Keratinocyte (primary cell): ENCODE measurements around the gene POLR1C. TPM values are rescaled to one million over a fixed set of nuclear protein-coding genes. Genes with fewer than 3 reads are reported as not detected.
"Not testable (repeated sequence)": the region's sequence is repeated elsewhere in the genome, so short reads cannot be mapped to it uniquely, and the experiment has no call there.

Source experiments
- DNase-seq: peaks from one replicate; pipeline ENCODE4 v3.0.0-alpha.2; 2011; ENCODE audit warnings: low read depth, missing footprints, low spot score
- FAIRE-seq: peaks from 2 replicates; lab custom pipeline; 2011; peaks lifted over from hg19 to GRCh38; lab: Jason Lieb, UNC
- H2AFZ ChIP-seq: 2 replicates; pipeline ENCODE4 v1.6.0; 2012; ENCODE audit warnings: low read length, control low read depth, inconsistent platforms; ENCODE audit not compliant: control insufficient read depth
- H3K27ac ChIP-seq: 2 replicates; pipeline ENCODE4 v1.5.1; 2011; ENCODE audit warnings: low read length; ENCODE audit not compliant: control insufficient read depth, insufficient read depth
- H3K27me3 ChIP-seq: 3 replicates; pipeline ENCODE4 v1.6.0; 2011; ENCODE audit warnings: low read length; ENCODE audit not compliant: control insufficient read depth, insufficient read depth; ENCODE audit errors: extremely low read depth
- H3K36me3 ChIP-seq, 2 experiments: 2 replicates in 1 of 2; 3 replicates in 1 of 2; pipeline ENCODE4 v1.5.1; 2011; ENCODE audit warnings: low read length in 2 of 2, mild to moderate bottlenecking in 1 of 2; ENCODE audit not compliant: control insufficient read depth in 2 of 2, insufficient read depth in 2 of 2; ENCODE audit errors: extremely low read depth in 1 of 2
- H3K4me1 ChIP-seq: 3 replicates; pipeline ENCODE4 v1.5.1; 2011; ENCODE audit warnings: low read length; ENCODE audit not compliant: control insufficient read depth, insufficient read depth; ENCODE audit errors: extremely low read depth
- H3K4me2 ChIP-seq: 3 replicates; pipeline ENCODE4 v1.6.0; 2011; ENCODE audit warnings: low read depth, low read length; ENCODE audit not compliant: control insufficient read depth, insufficient read depth; ENCODE audit errors: extremely low read depth
- H3K4me3 ChIP-seq, 3 experiments: fragments of 200-600 bp in 1 of 3; sonication (generic) in 1 of 3; 2 replicates in 2 of 3; 3 replicates in 1 of 3; pipeline ENCODE4 v1.5.1; 2011 to 2016; ENCODE audit warnings: low read length in 3 of 3, mild to moderate bottlenecking in 3 of 3, control low read depth in 2 of 3, inconsistent platforms in 1 of 3, low read depth in 1 of 3, mixed read lengths in 1 of 3, mixed run types in 1 of 3, moderate library complexity in 1 of 3; ENCODE audit not compliant: control insufficient read depth in 2 of 3, insufficient read depth in 2 of 3; ENCODE audit errors: extremely low read depth in 1 of 3
- H3K79me2 ChIP-seq: 2 replicates; pipeline ENCODE4 v1.6.0; 2012; ENCODE audit warnings: low read length; ENCODE audit not compliant: control insufficient read depth, insufficient read depth
- H3K9ac ChIP-seq: 3 replicates; pipeline ENCODE4 v1.6.0; 2011; ENCODE audit warnings: low read length; ENCODE audit not compliant: control insufficient read depth, insufficient read depth; ENCODE audit errors: extremely low read depth
- H3K9me1 ChIP-seq: 3 replicates; pipeline ENCODE4 v1.6.0; 2011; ENCODE audit warnings: low read length; ENCODE audit not compliant: control insufficient read depth, insufficient read depth; ENCODE audit errors: extremely low read depth
- H3K9me3 ChIP-seq: 2 replicates; pipeline ENCODE4 v1.5.1; 2012; ENCODE audit warnings: low read depth, low read length; ENCODE audit not compliant: control insufficient read depth
- H4K20me1 ChIP-seq: 3 replicates; pipeline ENCODE4 v1.6.0; 2011; ENCODE audit warnings: low read length; ENCODE audit not compliant: control insufficient read depth, insufficient read depth; ENCODE audit errors: extremely low read depth
- EZH2 ChIP-seq: IDR thresholded peaks from one replicate; pipeline ENCODE4 v1.6.1; 2012; ENCODE audit warnings: inconsistent platforms, mild to moderate bottlenecking, low read length, moderate library complexity
- dilution Hi-C: fragments of 300-500 bp; cut with MboI; formaldehyde crosslinking; loops from one replicate; pipeline ENCODE4 v1.7.0; 2020; ENCODE audit warnings: low sequenced_read_pairs; ENCODE audit not compliant: extremely low pct_ligation_motif_present
- polyA minus RNA-seq, 3 experiments: library from RNA; depleted of rRNA, polyadenylated mRNA; stranded (reverse); fragments of >200 nt; gene quantifications; 1 replicate in 1 of 3; 2 replicates in 1 of 3; 3 replicates in 1 of 3; pipeline ENCODE4 v1.2.3, GENCODE V29; 2011
- polyA plus RNA-seq, 5 experiments: library from polyadenylated mRNA; depleted of rRNA in 3 of 5; stranded (reverse) in 3 of 5; stranded (forward) in 1 of 5; unstranded in 1 of 5; fragments of >200 nt; gene quantifications; 1 replicate in 1 of 5; 2 replicates in 3 of 5; 3 replicates in 1 of 5; pipeline versions ENCODE4 v1.2.1 to v1.2.3, GENCODE V29; 2011 to 2012; ENCODE audit warnings: missing spikeins in 2 of 5, low read depth in 1 of 5, low replicate concordance in 1 of 5
- TF ChIP-seq, protein P1 (sequence below), 3 experiments: IDR thresholded peaks in 1 of 3; conservative IDR thresholded peaks in 1 of 3; optimal IDR thresholded peaks in 1 of 3; 2 replicates in 2 of 3; 3 replicates in 1 of 3; pipeline versions ENCODE3 to v1.5.1; 2011; ENCODE audit warnings: low read length in 3 of 3, mild to moderate bottlenecking in 3 of 3, moderate library complexity in 2 of 3, control low read depth in 1 of 3, inconsistent platforms in 1 of 3; ENCODE audit not compliant: insufficient read depth in 2 of 3; ENCODE audit errors: extremely low read depth in 1 of 3

POLR1C gene, protein sequence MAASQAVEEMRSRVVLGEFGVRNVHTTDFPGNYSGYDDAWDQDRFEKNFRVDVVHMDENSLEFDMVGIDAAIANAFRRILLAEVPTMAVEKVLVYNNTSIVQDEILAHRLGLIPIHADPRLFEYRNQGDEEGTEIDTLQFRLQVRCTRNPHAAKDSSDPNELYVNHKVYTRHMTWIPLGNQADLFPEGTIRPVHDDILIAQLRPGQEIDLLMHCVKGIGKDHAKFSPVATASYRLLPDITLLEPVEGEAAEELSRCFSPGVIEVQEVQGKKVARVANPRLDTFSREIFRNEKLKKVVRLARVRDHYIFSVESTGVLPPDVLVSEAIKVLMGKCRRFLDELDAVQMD
- polyA plus RNA-seq: 99.6 to 121 TPM (median 119 TPM) in 3 replicates
- 34.9 TPM for polyA plus RNA-seq (2011; ENCODE audit: low read depth)
- 69.9 and 106 TPM in 2 replicates for polyA plus RNA-seq (2011; cell fraction: cytosol; rRNA removed)
- 155 and 201 TPM in 2 replicates for polyA plus RNA-seq (2011; cell fraction: nucleus; rRNA removed)
- 90.8 and 119 TPM in 2 replicates for polyA plus RNA-seq (2012; ENCODE audit: low replicate concordance)
- polyA minus RNA-seq: 35.0 to 95.4 TPM (median 86.0 TPM) in 3 replicates
- 38.0 TPM for polyA minus RNA-seq (2011; cell fraction: cytosol; rRNA and poly(A)+ RNA removed)
- polyA minus RNA-seq (2011; cell fraction: nucleus; rRNA and poly(A)+ RNA removed): 28.9 and 53.4 TPM in 2 replicates

DNA sequence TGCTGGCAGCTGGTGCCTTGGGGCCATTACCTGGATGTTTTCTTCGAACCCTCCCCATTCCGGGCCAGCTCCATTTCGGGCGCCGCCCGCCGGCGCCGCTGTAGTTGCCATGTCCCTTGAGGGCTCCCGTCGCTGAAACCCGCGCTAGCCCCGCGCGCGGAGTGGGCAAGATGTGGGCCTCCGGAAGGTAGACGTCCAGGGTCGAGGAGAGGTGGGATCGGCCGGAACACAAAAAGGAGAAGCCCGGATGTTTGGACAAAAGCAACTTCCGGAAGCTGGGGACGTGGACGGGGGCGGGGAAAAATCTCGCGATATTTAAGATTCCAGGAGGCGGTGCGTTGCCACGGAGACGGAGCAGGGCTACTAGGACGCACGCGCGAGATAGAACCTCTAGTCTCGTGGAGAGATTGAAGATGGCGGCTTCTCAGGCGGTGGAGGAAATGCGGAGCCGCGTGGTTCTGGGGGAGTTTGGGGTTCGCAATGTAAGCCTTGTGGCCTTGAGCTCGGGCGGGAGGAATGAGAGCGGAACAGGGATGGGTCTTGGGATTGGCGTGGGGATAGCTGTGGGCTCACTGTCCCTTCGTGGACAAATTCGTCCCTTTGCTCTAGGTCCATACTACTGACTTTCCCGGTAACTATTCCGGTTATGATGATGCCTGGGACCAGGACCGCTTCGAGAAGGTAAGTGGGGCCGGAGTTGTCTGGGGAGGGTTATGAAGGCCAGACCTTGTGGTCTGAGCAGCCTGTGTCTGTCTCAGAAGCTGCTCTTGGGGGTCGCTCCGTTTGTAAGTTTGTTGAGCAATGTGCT lies at the start of gene POLR1C, which contains the start of gene YIPF3:
Gene POLR1C (plus strand): TSS at position 393 of the 808 bp plus-strand sequence. CDS start 21 bp downstream, at position 414.
Gene YIPF3 (minus strand): TSS at position 230 of the 808 bp plus-strand sequence. CDS start 119 bp downstream, at position 111.
- dilution Hi-C loops: no loop called here
- FAIRE-seq (peak; percentile 61), DNase-seq (peak; percentile 81)
- peaks cover 8% of the 10 kb centered on the region for H3K9me1 ChIP-seq
- H2AFZ ChIP-seq: peak within 1 kb of the TSS; percentile 82
- H3K36me3 ChIP-seq: peaks cover 37 to 58% of the 10 kb centered on the region in 2 experiments
- peak within 1 kb of the TSS; percentile 98 for H3K4me2 ChIP-seq
- no peak for TF ChIP-seq EZH2
- TF ChIP-seq, protein P1, sequence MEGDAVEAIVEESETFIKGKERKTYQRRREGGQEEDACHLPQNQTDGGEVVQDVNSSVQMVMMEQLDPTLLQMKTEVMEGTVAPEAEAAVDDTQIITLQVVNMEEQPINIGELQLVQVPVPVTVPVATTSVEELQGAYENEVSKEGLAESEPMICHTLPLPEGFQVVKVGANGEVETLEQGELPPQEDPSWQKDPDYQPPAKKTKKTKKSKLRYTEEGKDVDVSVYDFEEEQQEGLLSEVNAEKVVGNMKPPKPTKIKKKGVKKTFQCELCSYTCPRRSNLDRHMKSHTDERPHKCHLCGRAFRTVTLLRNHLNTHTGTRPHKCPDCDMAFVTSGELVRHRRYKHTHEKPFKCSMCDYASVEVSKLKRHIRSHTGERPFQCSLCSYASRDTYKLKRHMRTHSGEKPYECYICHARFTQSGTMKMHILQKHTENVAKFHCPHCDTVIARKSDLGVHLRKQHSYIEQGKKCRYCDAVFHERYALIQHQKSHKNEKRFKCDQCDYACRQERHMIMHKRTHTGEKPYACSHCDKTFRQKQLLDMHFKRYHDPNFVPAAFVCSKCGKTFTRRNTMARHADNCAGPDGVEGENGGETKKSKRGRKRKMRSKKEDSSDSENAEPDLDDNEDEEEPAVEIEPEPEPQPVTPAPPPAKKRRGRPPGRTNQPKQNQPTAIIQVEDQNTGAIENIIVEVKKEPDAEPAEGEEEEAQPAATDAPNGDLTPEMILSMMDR (optimal IDR thresholded peaks at IDR 0.05 in 1 of 3, IDR thresholded peaks at IDR 0.05 in 1 of 3, conservative IDR thresholded peaks at IDR 0.05 in 1 of 3; ENCODE audit: extremely low read depth in 1 of 3, insufficient read depth in 2 of 3, low read length in 3 of 3): no peak
- no peaks in the 10 kb centered on the region for H3K9me3 ChIP-seq
- peaks cover 28% of the 10 kb centered on the region for H3K4me1 ChIP-seq
- peak within 1 kb of the TSS; percentile 97 for H3K9ac ChIP-seq
- H3K27ac ChIP-seq: peak within 1 kb of the TSS; percentile 92
- no peaks in the 10 kb centered on the region for H3K27me3 ChIP-seq
- H3K79me2 ChIP-seq: peaks cover 60% of the 10 kb centered on the region
- H4K20me1 ChIP-seq: peaks cover 8% of the 10 kb centered on the region
- H3K4me3 ChIP-seq: peak within 1 kb of the TSS; percentile 75 to 89 (median 86)

DNA sequence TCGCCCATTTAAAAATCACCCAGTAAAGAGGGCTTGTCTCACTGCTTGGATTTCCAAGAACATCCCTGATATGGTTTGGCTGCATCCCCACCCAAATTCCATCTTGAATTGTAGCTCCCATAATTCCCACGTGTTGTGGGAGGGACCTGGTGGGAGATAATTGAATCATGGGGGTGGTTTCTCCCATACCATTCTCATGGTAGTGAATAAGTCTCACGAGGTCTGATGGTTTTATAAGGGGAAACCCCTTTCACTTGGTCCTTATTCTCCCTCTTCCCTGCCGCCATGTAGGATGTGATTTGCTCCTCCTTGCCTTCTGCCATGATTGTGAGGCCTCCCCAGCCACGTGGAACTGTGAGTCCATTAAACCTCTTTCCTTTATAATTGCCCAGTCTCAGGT lies 49.6 kb upstream of the POLR1C start:
- dilution Hi-C loops, H3K9ac ChIP-seq, H3K27me3 ChIP-seq, H3K4me3 ChIP-seq, FAIRE-seq, H3K79me2 ChIP-seq, H3K9me1 ChIP-seq, H2AFZ ChIP-seq, H3K9me3 ChIP-seq, H4K20me1 ChIP-seq, H3K27ac ChIP-seq, DNase-seq, H3K36me3 ChIP-seq: not testable (repeated sequence)
- Histone ChIP-seq H3K4me2 (peak overlapping the region; percentile 6), H3K4me1 (peaks cover 29% of the 10 kb centered on the region)
